Measurements from ENCODE around the gene SRSF10. TPM values are rescaled to one million over a fixed set of nuclear protein-coding genes. Genes with fewer than 3 reads are reported as not detected.
A peak's percentile ranks its signal among the peaks of the same experiment; 100 is the strongest.

Gene SRSF10
- total RNA-seq, 1 experiment from 2014 or later, result 142 TPM

- TF ChIP-seq POLR2A (IDR thresholded peaks at IDR 0.05; ENCODE audit: borderline replicate concordance, extremely low read depth, insufficient read depth, insufficient read length), result no peak
- peak; percentile 6; the same call in 1 of the 2 replicates for TF ChIP-seq RAD21 (IDR thresholded peaks at IDR 0.05; ENCODE audit: low read depth)
- no peak for TF ChIP-seq JUND (IDR thresholded peaks at IDR 0.05)
- no peak for TF ChIP-seq FOSL1 (IDR thresholded peaks at IDR 0.05; ENCODE audit: low read depth)
- no peak for TF ChIP-seq EZH2phosphoT487 (IDR thresholded peaks at IDR 0.05; ENCODE audit: borderline replicate concordance)
- TF ChIP-seq SIN3A (IDR thresholded peaks at IDR 0.05; ENCODE audit: low read depth), result no peak
- no peak for TF ChIP-seq CEBPB (IDR thresholded peaks at IDR 0.05; ENCODE audit: low read depth)
Measured at GRCh38 chr1:24018611-24019580, 38.8 kb upstream of the SRSF10 start (continued).

- CTCF ChIA-PET, result no interaction called here
- intact Hi-C loops (cut with micrococcal nuclease), result no loop called here
Measured at GRCh38 chr1:24015221-24016210, 35.4 kb upstream of the SRSF10 start.

More at GRCh38 chr1:24015221-24016210, 35.4 kb upstream of the SRSF10 start:
- Histone ChIP-seq H3K4me3 (replicated peaks in 1 of 2; ENCODE audit: low read depth in 1 of 2, low read length in 2 of 2) (no peak overlapping the region), H3K27ac (ENCODE audit: low read depth, low read length) (no peak overlapping the region), H4K20me1 (ENCODE audit: insufficient read depth) (no peaks in the 10 kb centered on the region), H3K4me2 (ENCODE audit: low read length) (no peak overlapping the region), H3K79me2 (ENCODE audit: insufficient read depth, low read length) (no peaks in the 10 kb centered on the region), H3K36me3 (ENCODE audit: control insufficient read depth in 1 of 2, insufficient read depth in 2 of 2, low read length in 2 of 2) (no peaks in the 10 kb centered on the region), H3K9ac (ENCODE audit: low read length) (no peak overlapping the region), H3K27me3 (ENCODE audit: insufficient read depth, low read length) (no peaks in the 10 kb centered on the region), H3K4me1 (ENCODE audit: control insufficient read depth in 1 of 2, insufficient read depth in 2 of 2, low read length in 2 of 2) (peaks cover 24 to 25% of the 10 kb centered on the region in 2 experiments), H2AFZ (ENCODE audit: low read depth, low read length, poor library complexity, severe bottlenecking) (no peak overlapping the region), H3K9me2 (ENCODE audit: insufficient read depth) (no peaks in the 10 kb centered on the region), H3K9me3 (ENCODE audit: control insufficient read depth in 1 of 2, insufficient read depth in 1 of 2, low read depth in 1 of 2, low read length in 2 of 2) (no peaks in the 10 kb centered on the region)
- no peak for DNase-seq (ENCODE audit: low read depth, low spot score)
- TF ChIP-seq POLR2A (IDR thresholded peaks at IDR 0.05; ENCODE audit: borderline replicate concordance, extremely low read depth, insufficient read depth, insufficient read length), result no peak
- no peak for TF ChIP-seq POLR2AphosphoS5 (IDR thresholded peaks at IDR 0.05; ENCODE audit: low read depth, low read length)
- TF ChIP-seq REST (IDR thresholded peaks at IDR 0.05; ENCODE audit: low read depth), result no peak
- no peak for TF ChIP-seq SIN3A (IDR thresholded peaks at IDR 0.05; ENCODE audit: low read depth)
- no peak for TF ChIP-seq ZNF274 (IDR thresholded peaks at IDR 0.05; ENCODE audit: low read depth, low read length)
- TF ChIP-seq TCF7L2 (IDR thresholded peaks at IDR 0.05; ENCODE audit: borderline replicate concordance, extremely low read depth, insufficient read depth, insufficient read length), result no peak
- no peak for TF ChIP-seq ELF1 (IDR thresholded peaks at IDR 0.05; ENCODE audit: borderline replicate concordance, low read depth)
- no peak for TF ChIP-seq SP1 (IDR thresholded peaks at IDR 0.05; ENCODE audit: low read depth)
- TF ChIP-seq YY1 (IDR thresholded peaks at IDR 0.05; ENCODE audit: extremely low read depth, insufficient replicate concordance, low read depth, low read length), result no peak
- no peak for TF ChIP-seq EZH2 (IDR thresholded peaks at IDR 0.05)
- POLR2A ChIA-PET, result no interaction called here
- ATAC-seq, result no peak
- no TSS peak for BruUV-seq (replicated peaks)
- RAD21 ChIA-PET (ENCODE audit: low non-redundant PET in 1 of 2, low total read pairs in 2 of 2, uncharacterized antibody in 2 of 2, unreplicated experiment in 2 of 2), result no interaction called here
